T1000 (cell line): ENCODE measurements around the gene ZNF367.
A peak's percentile ranks its signal among the peaks of the same experiment; 100 is the strongest.

Experiments used
- DNase-seq: peaks from one replicate; lab custom pipeline; 2025; ENCODE audit warnings: mixed read lengths; lab: John Stamatoyannopoulos, UW

ZNF367 gene

GRCh38 chr9:96418083-96418919 lies at the start of gene ZNF367:
ZNF367 (minus strand) TSS chr9:96418370; CDS start chr9:96418032, 338 bp downstream.
- DNase-seq: peak; percentile 96

GRCh38 chr9:96467784-96468183 lies 49.6 kb upstream of the ZNF367 start:
- DNase-seq: no peak

- no peak for DNase-seq
Measured at GRCh38 chr9:96464426-96464825, 46.3 kb upstream of the ZNF367 start.

- no peak for DNase-seq
Measured at GRCh38 chr9:96462541-96462940, 44.4 kb upstream of the ZNF367 start.

- DNase-seq: no peak
Measured at GRCh38 chr9:96461336-96461735, 43.2 kb upstream of the ZNF367 start.

GRCh38 chr9:96460882-96461281 lies 42.7 kb upstream of the ZNF367 start:
- no peak for DNase-seq

GRCh38 chr9:96460470-96460869 lies 42.3 kb upstream of the ZNF367 start:
- DNase-seq: no peak

- no peak for DNase-seq
Measured at GRCh38 chr9:96459268-96460007, 41.3 kb upstream of the ZNF367 start.

GRCh38 chr9:96458226-96458625 lies 40.1 kb upstream of the ZNF367 start:
- no peak for DNase-seq

- no peak for DNase-seq
Measured at GRCh38 chr9:96457266-96457665, 39.1 kb upstream of the ZNF367 start.

- no peak for DNase-seq
Measured at GRCh38 chr9:96453625-96454024, 35.5 kb upstream of the ZNF367 start.

- DNase-seq: no peak
Measured at GRCh38 chr9:96450613-96451528, 32.7 kb upstream of the ZNF367 start.

- peak; percentile 94 for DNase-seq
Measured at GRCh38 chr9:96449845-96450612, 31.9 kb upstream of the ZNF367 start, which contains the start of gene HABP4. HABP4 (plus strand) TSS chr9:96450169; CDS start chr9:96450280, 111 bp downstream.

GRCh38 chr9:96449523-96449844 lies 31.3 kb upstream of the ZNF367 start:
- DNase-seq: no peak

- DNase-seq: no peak
Measured at GRCh38 chr9:96448546-96449170, 30.5 kb upstream of the ZNF367 start.

GRCh38 chr9:96447406-96447805 lies 29.2 kb upstream of the ZNF367 start:
- no peak for DNase-seq

GRCh38 chr9:96442491-96442890 lies 24.3 kb upstream of the ZNF367 start:
- no peak for DNase-seq

GRCh38 chr9:96441798-96442445 lies 23.8 kb upstream of the ZNF367 start:
- no peak for DNase-seq

GRCh38 chr9:96440671-96441199 lies 22.6 kb upstream of the ZNF367 start:
- DNase-seq: no peak

GRCh38 chr9:96437454-96437853 lies 19.3 kb upstream of the ZNF367 start:
- DNase-seq: no peak
